Coronary artery (tissue), 2 donors: ENCODE measurements around the gene LRRIQ1.
A peak's percentile ranks its signal among the peaks of the same experiment; 100 is the strongest.

Experiments used
- DNase-seq: peaks from one replicate; pipeline ENCODE4 v3.0.0-alpha.2; 2017; ENCODE audit warnings: low spot score
- H3K27ac ChIP-seq, 2 donors: fragments of 200-600 bp; sonication (generic); one replicate each; pipeline ENCODE4 v1.5.1; 2016 to 2019
- H3K4me3 ChIP-seq: fragments of 200-600 bp; sonication (generic); 2 replicates; pipeline ENCODE4 v1.5.1; 2016; ENCODE audit warnings: mild to moderate bottlenecking, moderate library complexity
- CTCF ChIP-seq: fragments of 200-600 bp; sonication (generic); IDR thresholded peaks from one replicate; pipeline ENCODE4 v1.5.1; 2019; ENCODE audit warnings: antibody characterized with exemption

Gene LRRIQ1

GRCh38 chr12:85280165-85280983 is 244.2 kb downstream of the LRRIQ1 start, which contains the start of gene ALX1:
Gene ALX1, plus strand, starts transcription at chr12:85280220. Its CDS starts 42 bp downstream, at chr12:85280262.
- no peak for DNase-seq
- no peak within 1 kb of the TSS for H3K27ac ChIP-seq

GRCh38 chr12:85280984-85281630 is 245.0 kb downstream of the LRRIQ1 start:
- Histone ChIP-seq H3K27ac (no peak overlapping the region), H3K4me3 (peak overlapping the region; percentile 64)
- no peak for TF ChIP-seq CTCF
- no peak for DNase-seq

More at GRCh38 chr12:85280165-85280983, 244.2 kb downstream of the LRRIQ1 start, which contains the start of gene ALX1:
- TF ChIP-seq CTCF: no peak
- H3K4me3 ChIP-seq: peak within 1 kb of the TSS; percentile 64

- Histone ChIP-seq H3K27ac (no peak overlapping the region), H3K4me3 (no peak overlapping the region)
- DNase-seq: no peak
- no peak for TF ChIP-seq CTCF
These were observed 245.6 kb downstream of the LRRIQ1 start for GRCh38 chr12:85281636-85282312.

GRCh38 chr12:85283560-85283959 is 247.4 kb downstream of the LRRIQ1 start:
- no peak for TF ChIP-seq CTCF
- no peak overlapping the region for H3K4me3 ChIP-seq
- no peak for DNase-seq
- H3K27ac ChIP-seq: no peak overlapping the region
